ENCODE data around the gene ACOX3.
"Not testable (repeated sequence)": the region's sequence is repeated elsewhere in the genome, so short reads cannot be mapped to it uniquely, and the experiment has no call there.

Gene ACOX3

GRCh38 chr4:8440492-8441311 is at the start of gene ACOX3, which contains the start of gene TRMT44:
ACOX3 (minus strand) TSS chr4:8440723; CDS start chr4:8416521, 24,202 bp downstream.
TRMT44 (plus strand) TSS chr4:8440777; CDS start chr4:8440823, 46 bp downstream.
- DNase-seq, result peak; percentile 80

GRCh38 chr4:8488791-8489369 is 48.4 kb upstream of the ACOX3 start:
- DNase-seq, result no peak

- DNase-seq, result not testable (repeated sequence)
Observed at GRCh38 chr4:8486643-8487042, 46.1 kb upstream of the ACOX3 start.

GRCh38 chr4:8480221-8480620 is 39.7 kb upstream of the ACOX3 start:
- no peak for DNase-seq

- no peak for DNase-seq
Observed at GRCh38 chr4:8478801-8479744, 38.5 kb upstream of the ACOX3 start.

- no peak for DNase-seq
Observed at GRCh38 chr4:8478371-8478770, 37.8 kb upstream of the ACOX3 start.

GRCh38 chr4:8477676-8478075 is 37.2 kb upstream of the ACOX3 start:
- DNase-seq, result no peak

- no peak for DNase-seq
Observed at GRCh38 chr4:8477095-8477635, 36.6 kb upstream of the ACOX3 start.

GRCh38 chr4:8475751-8476575 is 35.4 kb upstream of the ACOX3 start:
- no peak for DNase-seq

GRCh38 chr4:8474856-8475255 is 34.3 kb upstream of the ACOX3 start:
- DNase-seq, result no peak

- DNase-seq, result no peak
Observed at GRCh38 chr4:8473920-8474590, 33.5 kb upstream of the ACOX3 start.

GRCh38 chr4:8473198-8473919 is 32.8 kb upstream of the ACOX3 start:
- DNase-seq, result no peak

- no peak for DNase-seq
Observed at GRCh38 chr4:8472689-8473197, 32.2 kb upstream of the ACOX3 start.

GRCh38 chr4:8472158-8472688 is 31.7 kb upstream of the ACOX3 start:
- no peak for DNase-seq

GRCh38 chr4:8471211-8471875 is 30.8 kb upstream of the ACOX3 start:
- no peak for DNase-seq

- DNase-seq, result no peak
Observed at GRCh38 chr4:8470451-8471024, 30.0 kb upstream of the ACOX3 start.

- no peak for DNase-seq
Observed at GRCh38 chr4:8469550-8469949, 29.0 kb upstream of the ACOX3 start.

- DNase-seq, result peak; percentile 7
Observed at GRCh38 chr4:8468746-8469535, 28.4 kb upstream of the ACOX3 start.

All from COR-L47 (cell line).